LoVo (cell line): ENCODE data around the gene FLII.
"Not testable (repeated sequence)": the region's sequence is repeated elsewhere in the genome, so short reads cannot be mapped to it uniquely, and the experiment has no call there.

Experiments
- DNase-seq: peaks from one replicate; pipeline ENCODE4 v3.0.0-alpha.2; 2016; ENCODE audit warnings: low spot score

The FLII gene

DNA sequence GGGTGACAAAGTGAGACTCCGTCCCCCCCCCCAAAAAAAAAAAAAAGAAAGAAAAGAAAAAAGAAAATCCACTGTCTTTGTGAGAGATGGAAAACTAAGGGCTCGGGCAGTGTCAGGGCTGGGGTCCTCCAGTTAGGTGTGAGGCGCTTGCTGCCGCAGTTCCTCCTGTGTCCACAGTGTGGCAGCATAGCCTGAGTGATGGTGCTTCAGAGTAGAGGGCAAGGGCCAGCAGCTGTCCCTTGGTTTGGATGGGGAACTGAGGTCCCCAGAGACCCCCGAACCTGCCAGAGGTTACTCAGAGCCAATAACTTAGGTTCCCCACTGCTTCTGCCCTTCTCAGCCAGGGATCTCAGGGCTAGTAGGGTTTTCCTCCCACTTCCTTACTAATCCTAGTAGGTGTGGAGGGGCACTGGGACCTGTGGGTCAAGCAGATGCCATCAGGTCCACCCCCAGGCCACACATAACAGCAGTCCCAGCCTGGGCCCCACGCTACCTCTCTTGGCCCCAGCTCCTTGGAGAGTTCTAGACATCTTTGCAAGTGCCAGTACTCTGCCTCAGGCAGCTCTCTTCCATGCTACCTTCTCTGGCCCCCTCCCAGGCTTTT, 41.0 kb downstream of the FLII start:
- DNase-seq: peak; percentile 44

DNA sequence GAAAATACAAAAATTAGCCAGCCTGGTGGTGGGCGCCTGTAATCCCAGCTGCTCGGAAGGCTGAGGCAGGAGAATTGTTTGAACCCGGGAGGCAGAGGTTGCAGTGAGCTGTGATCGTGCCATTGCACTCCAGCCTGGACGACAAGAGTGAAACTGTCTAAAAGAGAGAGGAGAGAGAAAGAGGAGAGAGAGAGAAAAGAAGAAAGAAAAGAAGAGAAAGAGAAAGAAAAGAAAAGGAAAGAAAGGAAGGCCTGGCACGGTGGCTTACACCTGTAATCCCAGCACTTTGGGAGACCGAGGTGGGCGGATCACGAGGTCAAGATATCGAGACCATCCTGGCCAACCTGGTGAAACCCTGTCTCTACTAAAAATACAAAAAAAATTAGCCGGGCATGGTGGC, 41.6 kb downstream of the FLII start:
- not testable (repeated sequence) for DNase-seq

DNA sequence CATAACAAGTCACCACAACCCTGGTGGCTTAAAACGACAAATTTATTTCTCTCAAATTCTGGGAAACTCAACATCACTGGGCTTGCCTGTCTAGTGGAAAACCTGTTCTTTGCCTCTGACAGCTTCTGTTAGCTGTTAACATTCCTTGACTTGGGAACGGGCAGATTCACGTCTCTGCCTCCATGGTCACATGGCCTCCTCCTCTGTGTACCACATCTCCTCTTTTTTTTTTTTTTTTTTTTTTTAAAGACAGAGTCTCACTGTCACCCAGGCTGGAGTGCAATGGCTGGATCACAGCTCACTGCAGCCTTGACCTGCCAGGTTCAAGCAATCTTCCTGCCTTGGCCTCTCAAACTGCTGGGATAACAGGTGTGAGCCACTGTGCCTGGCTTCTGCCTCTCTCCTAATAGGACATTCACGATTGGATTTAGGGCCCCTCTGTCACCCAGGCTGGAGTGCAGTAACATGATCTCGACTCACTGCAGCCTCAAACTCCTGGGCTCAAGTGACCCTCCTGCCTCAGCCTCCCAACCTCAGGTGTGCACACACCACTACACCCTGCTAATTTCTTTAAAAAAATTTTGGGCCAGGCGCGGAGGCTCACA, 44.8 kb downstream of the FLII start:
- DNase-seq: no peak

DNA sequence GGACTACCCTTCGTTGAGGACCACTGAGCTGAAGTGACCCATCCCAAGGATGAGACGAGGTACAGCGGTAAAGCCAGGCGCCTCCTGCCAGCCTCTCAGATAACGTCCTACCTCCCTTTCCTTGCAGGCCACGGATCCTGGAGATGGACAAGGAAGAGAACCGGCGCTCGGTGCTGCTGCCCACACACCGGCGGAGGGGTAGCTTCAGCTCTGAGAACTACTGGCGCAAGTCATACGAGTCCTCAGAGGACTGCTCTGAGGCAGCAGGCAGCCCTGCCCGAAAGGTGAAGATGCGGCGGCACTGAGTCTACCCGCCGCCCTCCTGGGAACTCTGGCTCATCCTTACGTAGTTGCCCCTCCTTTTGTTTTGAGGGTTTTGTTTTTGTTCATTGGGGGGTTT, 50.4 kb downstream of the FLII start:
- DNase-seq: no peak

DNA sequence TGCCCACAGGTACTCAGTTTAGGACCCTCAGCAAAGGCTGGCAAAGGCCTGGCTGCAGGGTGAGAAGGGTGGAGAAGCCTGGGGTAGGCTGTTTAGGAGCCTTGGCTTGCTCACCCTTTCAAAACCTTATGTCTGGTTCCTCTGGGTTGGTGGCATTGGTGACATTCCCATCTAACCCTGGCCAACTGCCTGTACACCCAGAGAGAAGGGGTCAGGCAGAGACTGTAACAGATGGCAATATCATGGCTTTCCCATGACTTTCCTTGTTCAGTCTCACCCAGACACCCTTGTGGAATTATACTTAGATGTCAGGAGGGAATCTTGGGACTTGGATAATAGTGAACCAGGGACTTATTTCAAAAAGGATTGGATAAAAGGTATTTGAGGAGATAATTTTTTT, 51.6 kb downstream of the FLII start:
- DNase-seq: no peak

DNA sequence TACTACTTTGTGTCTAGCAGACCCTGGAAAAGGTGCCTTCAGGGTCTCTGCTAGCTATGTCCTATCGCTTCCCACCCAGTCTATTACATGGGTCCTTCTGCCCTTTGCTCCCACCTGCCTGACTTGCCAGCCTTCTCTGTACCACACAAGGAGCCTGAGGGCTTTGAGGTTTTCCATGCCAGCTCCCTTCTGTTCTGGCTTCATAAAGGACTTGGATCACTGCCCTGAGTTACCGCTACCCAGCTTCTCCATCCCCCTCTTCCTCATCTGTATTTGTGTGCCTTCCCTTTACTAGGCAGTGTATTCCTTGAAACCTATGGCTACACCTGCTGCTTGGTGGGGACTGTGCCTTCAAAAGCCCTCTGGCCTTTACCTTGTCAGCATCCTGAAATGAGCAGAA, 52.7 kb downstream of the FLII start:
- no peak for DNase-seq

DNA sequence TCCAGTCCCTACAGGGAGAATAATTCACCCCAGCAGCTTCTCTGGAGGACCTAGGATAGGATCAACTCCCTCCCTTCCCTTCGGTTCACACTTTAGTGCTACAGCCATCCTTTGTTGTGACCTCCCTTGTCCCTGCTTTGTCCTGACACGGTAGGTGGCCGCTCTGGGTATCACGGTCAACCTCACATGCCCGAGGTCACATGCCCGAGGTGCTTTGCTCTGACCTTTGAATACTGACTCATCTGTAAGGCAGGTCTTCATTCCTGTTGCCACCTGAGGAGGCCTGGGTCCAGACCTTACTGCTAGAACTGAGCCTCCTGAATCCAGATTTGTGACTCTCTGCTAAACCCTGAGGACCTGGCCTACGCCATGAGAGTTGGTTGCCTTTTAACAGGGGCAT, 55.2 kb downstream of the FLII start:
- DNase-seq: peak; percentile 13

DNA sequence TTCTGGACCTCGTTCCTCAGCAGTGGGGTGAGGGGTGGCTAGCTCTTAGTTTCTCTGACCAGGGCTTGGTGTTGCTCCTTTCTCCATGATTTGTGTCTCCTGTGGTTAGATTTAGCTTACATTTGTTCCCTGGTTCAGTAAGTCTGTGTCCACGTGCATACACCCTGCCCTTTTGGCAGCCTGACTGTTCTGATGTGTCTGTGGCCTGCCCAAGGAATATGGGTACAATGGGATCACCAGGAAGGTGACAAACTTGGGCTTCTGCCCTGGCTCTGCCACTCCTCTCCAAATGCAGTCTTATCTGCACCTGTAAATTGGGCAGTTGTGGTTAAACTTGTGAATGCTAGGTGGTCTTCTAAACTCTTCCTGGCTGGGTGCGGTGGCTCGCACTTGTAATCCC, 57.4 kb downstream of the FLII start:
- DNase-seq: no peak

DNA sequence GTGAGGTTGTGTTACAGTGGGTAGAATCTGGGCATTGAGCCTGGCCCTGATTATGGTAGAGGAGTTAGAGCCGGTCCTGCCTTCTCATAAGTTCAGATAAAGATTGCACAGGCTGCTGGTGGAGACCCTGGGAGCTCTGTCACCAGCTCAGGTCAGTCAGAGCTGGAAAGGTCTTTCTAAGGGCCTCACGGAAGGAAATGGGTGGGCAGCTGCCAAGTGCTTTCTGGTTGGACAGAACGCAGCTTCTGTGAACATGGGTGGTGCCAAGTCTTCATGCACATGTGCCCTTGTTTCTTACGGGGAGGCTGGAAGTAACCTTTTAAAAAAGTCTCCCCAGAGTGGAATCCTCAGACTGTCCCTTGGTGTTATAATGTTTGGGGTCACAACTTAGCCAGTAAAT, 60.0 kb downstream of the FLII start:
- DNase-seq: no peak

DNA sequence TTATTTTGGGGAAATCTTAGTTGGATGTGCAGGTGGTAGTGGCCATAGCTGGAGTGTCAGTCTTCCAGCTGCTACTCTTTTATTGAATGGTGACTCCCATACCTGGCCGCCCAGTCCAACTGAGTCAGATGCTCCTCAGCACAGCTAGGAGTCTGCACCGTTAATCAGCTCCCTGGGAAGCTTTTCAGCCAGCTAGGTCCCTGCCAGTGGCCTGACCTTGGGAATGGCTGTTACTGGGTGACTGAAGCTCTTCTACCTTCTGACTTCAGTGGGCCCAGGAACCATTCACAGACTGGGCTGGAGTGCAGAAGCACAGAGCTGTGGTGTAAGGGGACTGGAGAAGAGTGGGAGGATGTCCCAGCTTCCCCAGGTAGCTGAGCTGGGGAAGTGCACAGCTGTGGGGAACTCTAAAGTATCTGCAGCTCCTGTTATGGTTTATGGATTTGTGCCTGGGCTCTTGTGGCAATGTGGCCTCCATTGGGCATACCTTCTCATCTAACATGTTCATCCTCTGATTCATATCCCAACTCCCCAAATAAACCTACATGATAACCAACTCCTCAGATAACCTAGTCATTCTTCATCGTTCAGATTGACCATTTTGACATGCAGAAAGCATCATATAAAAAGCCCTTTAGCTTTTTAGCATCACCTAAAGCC, 60.9 kb downstream of the FLII start:
- no peak for DNase-seq

DNA sequence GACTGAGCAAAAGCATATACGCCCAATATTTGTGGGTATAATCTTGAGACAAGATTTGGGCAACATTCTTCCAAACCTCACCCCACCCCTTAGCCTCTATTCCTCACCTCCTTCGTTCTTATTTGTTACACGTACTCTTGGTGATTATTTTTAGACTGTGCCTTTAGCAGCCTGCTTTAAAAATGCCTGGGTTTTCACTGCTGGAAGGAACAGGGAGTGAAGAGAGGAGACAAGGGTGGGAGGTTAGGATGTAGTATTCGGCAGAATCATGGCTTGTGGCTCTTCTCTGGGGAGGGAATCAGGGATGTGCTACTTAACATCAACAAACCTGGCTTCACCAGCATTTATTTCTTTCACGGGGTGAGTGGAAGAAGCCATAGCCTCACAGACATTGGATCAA, 63.3 kb downstream of the FLII start:
- no peak for DNase-seq
